HG03469 (cell line): ENCODE data around the gene PHEX.

Source experiments
- ATAC-seq: cut with Tn5 transposase; IDR thresholded peaks from one replicate; pipeline ENCODE4 v1.9.1; 2021; ENCODE audit warnings: mild to moderate bottlenecking, moderate library complexity, moderate number of reproducible peaks; ENCODE audit not compliant: unreplicated experiment

PHEX gene

GRCh38 chrX:22147214-22147613 lies 115.1 kb downstream of the PHEX start:
- ATAC-seq: no peak

GRCh38 chrX:22147942-22148341 lies 115.8 kb downstream of the PHEX start:
- ATAC-seq: no peak

GRCh38 chrX:22148565-22148964 lies 116.4 kb downstream of the PHEX start:
- no peak for ATAC-seq

- no peak for ATAC-seq
Measured at GRCh38 chrX:22150371-22150770, 118.2 kb downstream of the PHEX start.

GRCh38 chrX:22155126-22155525 lies 123.0 kb downstream of the PHEX start:
- no peak for ATAC-seq

- no peak for ATAC-seq
Measured at GRCh38 chrX:22159071-22159470, 126.9 kb downstream of the PHEX start.

- no peak for ATAC-seq
Measured at GRCh38 chrX:22163326-22163725, 131.2 kb downstream of the PHEX start.

GRCh38 chrX:22164770-22165388 lies 132.8 kb downstream of the PHEX start:
- ATAC-seq: no peak

- ATAC-seq: no peak
Measured at GRCh38 chrX:22165732-22166457, 133.8 kb downstream of the PHEX start.

GRCh38 chrX:22171287-22172060 lies 139.3 kb downstream of the PHEX start:
- ATAC-seq: no peak

GRCh38 chrX:22173966-22174365 lies 141.8 kb downstream of the PHEX start:
- ATAC-seq: no peak

GRCh38 chrX:22177950-22178515 lies 145.9 kb downstream of the PHEX start:
- no peak for ATAC-seq

GRCh38 chrX:22184096-22184495 lies 152.0 kb downstream of the PHEX start:
- no peak for ATAC-seq

- no peak for ATAC-seq
Measured at GRCh38 chrX:22186165-22186564, 154.0 kb downstream of the PHEX start.

- ATAC-seq: peak; percentile 82
Measured at GRCh38 chrX:22192419-22193060, 160.4 kb downstream of the PHEX start.

GRCh38 chrX:22193851-22194659 lies 161.9 kb downstream of the PHEX start:
- ATAC-seq: no peak

- ATAC-seq: no peak
Measured at GRCh38 chrX:22194660-22194945, 162.5 kb downstream of the PHEX start.

- ATAC-seq: no peak
Measured at GRCh38 chrX:22196149-22196548, 164.0 kb downstream of the PHEX start.

GRCh38 chrX:22202251-22202650 lies 170.1 kb downstream of the PHEX start:
- no peak for ATAC-seq

- no peak for ATAC-seq
Measured at GRCh38 chrX:22203186-22203585, 171.1 kb downstream of the PHEX start.
